Activated CD8-positive, alpha-beta memory T cell treated with anti-CD3 and anti-CD28 coated beads, Interleukin-2, amount 50 U/mL, for 24 hours (primary cell): ENCODE data around the gene SLC19A1.

ENCODE experiments used
- DNase-seq: peaks from one replicate; pipeline ENCODE4 v3.0.0-alpha.2; 2020; ENCODE audit errors: extremely low read depth

SLC19A1 gene

GRCh38 chr21:45455674-45456583 lies 86.3 kb downstream of the SLC19A1 start:
- no peak for DNase-seq

- no peak for DNase-seq
These were observed 87.1 kb downstream of the SLC19A1 start for GRCh38 chr21:45454926-45455673.

GRCh38 chr21:45454060-45454925 lies 87.9 kb downstream of the SLC19A1 start:
- no peak for DNase-seq

GRCh38 chr21:45453308-45453950 lies 88.8 kb downstream of the SLC19A1 start:
- DNase-seq = no peak

DNA sequence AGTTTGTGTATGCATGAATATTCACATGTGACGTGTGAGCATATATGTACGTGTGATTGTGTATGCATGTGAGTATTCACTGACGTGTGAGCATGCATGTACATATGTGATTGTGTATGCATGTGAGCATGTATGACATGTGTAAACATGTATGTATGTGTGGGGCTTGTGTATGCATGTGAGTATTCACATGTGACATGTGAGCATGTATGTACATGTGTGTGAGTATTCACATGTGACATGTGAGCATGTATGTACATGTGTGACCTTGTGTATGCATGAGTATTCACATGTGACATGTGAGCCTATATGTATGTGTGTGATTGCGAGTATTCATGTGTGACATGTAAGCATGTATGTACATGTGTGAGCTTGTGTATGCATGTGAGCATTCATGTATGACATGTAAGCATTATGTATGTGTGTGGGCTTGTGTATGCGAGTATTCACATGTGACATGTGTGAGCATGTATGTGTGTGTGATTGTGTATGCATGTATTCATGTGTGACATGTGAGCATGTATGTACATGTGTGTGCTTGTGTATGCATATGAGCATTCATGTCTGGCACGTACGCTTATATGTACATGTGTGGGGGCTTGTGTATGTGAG lies 89.4 kb downstream of the SLC19A1 start:
- DNase-seq = no peak

DNA sequence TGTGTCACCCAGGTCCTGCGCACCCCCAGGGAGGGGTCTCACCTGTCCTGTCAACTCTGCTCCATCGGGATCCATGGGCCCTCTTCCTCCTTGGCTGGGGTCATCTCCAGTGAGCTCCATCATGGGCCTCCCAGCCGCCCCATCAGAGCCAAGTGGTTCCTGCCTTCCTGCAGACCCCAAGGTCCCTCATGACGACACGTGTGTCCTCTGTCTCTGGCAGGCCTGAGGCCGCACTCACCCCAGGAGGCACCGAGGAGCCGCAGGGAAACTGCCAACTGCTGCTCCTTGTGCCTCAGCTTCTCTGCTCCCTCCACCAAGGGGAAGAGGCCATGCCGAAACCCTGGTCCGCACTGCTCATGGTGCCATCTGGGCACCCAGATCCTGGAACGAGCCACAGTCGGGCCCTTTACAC lies 90.5 kb downstream of the SLC19A1 start:
- DNase-seq = no peak

DNA sequence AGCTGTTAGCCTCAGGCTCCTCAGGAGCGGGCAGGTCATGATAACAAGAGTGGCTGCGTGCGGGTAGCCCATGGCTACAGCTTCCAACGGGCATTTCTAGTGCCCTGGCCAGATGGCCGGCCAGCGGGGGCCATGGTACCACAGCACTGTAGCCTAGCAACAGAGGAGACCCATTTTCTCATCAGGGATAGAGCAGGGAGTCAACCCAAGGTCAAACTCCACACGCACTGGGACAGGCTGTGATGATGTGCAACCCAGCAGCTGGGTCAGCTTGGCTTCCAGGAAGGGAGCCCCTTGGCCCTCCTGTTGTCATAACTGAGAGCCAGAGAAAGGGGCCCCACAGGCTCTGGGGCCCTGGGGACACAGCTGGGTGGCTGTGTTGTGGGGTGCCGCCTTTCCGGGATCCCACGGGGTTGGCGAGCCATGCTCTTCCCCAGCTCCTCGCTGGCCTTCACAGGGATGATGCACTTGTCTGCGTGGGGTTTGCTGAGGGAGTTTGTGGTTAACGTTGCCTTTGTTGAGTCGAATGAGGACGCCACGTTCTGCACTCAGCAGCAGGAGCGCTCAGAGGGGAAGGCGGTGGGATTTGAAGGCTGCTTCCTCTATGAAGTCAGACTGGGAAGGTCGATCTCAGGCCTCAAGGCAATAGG lies 91.0 kb downstream of the SLC19A1 start:
- DNase-seq = no peak

- DNase-seq = no peak
These were observed 91.7 kb downstream of the SLC19A1 start for GRCh38 chr21:45450423-45451090.

DNA sequence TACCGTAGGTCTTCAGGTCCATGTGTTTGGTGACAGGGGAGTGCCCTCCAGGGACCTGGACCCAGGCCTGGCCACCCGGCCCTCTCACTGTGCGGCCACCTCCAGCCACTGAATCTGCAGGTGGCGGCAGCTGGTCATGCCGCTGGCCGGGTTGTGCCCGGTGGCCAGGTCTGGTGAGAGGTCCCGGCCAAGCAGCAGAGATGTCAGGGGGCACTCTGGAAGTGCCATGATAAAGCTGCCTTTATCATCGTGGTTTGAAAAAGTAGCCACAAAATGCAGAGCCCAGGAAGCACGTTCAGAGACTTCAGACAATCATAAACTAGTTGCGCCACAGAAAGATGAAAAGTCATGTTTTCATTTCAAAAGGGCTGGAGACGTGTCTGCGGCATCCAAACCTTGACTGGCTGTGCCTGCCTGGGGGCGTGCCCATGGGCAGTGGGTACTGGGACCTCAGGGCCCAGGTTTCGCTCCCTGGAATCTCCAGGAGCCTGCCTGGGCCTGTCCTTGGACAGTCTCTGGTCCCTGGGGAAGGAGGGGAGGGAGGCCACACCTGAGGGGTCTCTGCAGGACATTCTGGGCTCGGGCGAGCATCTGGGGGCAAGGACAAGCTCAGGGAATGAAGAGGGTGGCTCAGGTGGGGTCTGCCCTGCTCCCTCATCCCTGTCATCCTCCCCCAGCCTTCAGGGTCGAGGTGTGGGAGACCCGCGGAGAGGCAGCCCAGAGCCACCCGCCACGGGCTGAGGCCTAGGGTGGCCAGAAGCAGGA lies 92.4 kb downstream of the SLC19A1 start:
- no peak for DNase-seq

GRCh38 chr21:45448810-45449657 lies 93.2 kb downstream of the SLC19A1 start:
- no peak for DNase-seq

DNA sequence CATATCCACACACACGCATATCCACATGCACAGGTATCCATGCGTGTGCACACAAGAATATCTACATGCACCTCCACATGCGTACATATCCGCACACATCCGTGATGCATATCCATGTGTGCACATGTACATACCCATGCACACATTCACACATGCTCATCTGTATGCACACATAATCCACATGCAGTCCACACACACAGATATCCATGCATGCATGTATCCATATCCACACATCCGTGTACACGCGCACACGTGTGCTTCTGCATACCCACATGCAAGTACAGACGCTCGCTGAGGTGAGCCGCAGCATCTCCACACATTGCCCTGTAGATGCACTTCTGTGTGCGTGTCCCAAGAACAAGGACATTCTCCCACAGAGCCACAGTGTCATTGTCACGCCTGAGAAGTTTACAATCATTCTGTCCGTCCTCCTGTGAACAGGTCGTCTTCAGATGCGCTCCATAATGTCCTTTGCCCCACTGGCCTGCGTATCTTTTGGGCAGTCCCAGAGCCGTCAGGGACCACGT lies 93.9 kb downstream of the SLC19A1 start:
- DNase-seq = no peak
